GM18907 (cell line): ENCODE measurements around the gene MOCOS.

ENCODE experiments used
- ATAC-seq: cut with Tn5 transposase; IDR thresholded peaks from one replicate; pipeline ENCODE4 v1.9.1; 2021; ENCODE audit warnings: mild to moderate bottlenecking, moderate library complexity; ENCODE audit not compliant: unreplicated experiment

Gene MOCOS

GRCh38 chr18:36299015-36299414 lies 111.7 kb downstream of the MOCOS start:
- no peak for ATAC-seq

- no peak for ATAC-seq
These were observed 112.9 kb downstream of the MOCOS start for GRCh38 chr18:36300211-36300610.

GRCh38 chr18:36301884-36302283 lies 114.6 kb downstream of the MOCOS start:
- no peak for ATAC-seq

- ATAC-seq: no peak
These were observed 115.4 kb downstream of the MOCOS start for GRCh38 chr18:36302676-36303075.

GRCh38 chr18:36303211-36303844 lies 116.0 kb downstream of the MOCOS start:
- no peak for ATAC-seq

- ATAC-seq: no peak
These were observed 117.4 kb downstream of the MOCOS start for GRCh38 chr18:36304723-36305122.

DNA sequence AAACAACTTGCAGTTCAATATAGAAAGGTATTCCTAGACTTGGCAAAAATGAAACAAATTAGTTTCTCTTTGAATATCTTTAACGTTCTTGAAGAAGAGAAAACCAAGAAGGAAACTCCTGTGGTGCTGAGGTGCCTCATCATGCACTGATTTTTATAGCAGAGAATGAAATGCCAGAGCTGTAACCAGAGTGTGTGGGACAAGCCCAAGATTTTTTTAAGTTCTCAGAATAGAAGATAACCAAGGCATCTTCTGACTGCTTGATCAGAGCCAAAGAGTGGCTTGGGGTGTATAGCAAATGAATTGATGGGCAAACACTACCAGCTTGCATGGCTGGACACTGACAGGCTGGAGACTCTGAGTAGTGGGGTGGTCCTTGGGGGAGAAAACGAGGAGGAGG lies 118.1 kb downstream of the MOCOS start:
- no peak for ATAC-seq

DNA sequence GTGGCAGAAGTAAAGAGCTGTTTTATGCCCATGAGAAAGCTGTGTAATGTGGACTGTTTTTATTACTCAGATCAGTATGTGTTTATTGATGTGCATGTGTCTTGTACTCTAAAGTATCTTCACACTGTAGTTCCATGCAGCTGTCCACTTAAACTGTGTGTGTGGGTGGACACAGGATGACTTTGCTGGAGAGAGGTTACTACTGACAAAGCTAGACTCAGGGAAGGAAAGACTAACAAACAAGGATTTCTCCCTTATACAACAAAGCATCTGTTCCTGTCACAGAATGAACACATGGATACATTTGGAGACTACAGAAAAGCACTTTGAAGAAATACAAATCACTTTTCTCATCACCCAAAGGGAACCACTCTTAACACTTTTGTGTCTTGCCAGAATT lies 120.2 kb downstream of the MOCOS start:
- ATAC-seq: no peak

DNA sequence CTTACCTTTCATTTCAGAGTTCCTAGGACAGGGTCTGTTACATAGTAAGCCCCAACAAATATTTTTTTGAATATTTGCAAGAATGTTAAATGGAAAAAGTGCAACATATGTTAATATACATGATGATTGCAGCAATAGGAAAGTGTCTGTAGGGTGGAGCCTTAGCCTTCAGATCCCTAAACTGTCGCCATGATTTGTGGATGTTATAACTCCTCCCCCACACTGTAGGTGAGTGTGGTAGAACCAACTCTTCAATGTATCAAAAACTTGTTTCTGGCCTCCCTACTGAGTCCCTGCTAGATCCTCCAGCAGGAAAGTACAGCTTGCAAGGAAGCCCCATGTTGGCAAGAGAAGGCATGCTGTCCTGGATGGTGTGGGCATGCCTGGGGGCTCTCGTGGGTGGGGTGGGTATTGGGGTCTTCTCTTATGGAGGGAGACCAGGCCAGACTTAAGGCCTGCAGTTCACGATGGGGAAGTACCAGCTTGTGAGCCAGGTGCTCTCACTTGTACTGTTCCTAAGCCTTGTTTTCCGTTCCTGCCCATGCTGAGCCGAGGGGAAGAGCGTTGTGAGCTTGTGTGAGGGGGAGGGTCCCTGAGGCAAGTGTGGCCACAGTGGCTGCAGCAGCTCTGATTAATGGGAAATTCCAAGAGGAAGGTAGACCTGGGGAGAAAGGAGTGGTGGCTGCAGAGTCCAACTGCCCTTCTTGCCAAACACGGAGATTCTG lies 121.6 kb downstream of the MOCOS start:
- ATAC-seq: no peak

DNA sequence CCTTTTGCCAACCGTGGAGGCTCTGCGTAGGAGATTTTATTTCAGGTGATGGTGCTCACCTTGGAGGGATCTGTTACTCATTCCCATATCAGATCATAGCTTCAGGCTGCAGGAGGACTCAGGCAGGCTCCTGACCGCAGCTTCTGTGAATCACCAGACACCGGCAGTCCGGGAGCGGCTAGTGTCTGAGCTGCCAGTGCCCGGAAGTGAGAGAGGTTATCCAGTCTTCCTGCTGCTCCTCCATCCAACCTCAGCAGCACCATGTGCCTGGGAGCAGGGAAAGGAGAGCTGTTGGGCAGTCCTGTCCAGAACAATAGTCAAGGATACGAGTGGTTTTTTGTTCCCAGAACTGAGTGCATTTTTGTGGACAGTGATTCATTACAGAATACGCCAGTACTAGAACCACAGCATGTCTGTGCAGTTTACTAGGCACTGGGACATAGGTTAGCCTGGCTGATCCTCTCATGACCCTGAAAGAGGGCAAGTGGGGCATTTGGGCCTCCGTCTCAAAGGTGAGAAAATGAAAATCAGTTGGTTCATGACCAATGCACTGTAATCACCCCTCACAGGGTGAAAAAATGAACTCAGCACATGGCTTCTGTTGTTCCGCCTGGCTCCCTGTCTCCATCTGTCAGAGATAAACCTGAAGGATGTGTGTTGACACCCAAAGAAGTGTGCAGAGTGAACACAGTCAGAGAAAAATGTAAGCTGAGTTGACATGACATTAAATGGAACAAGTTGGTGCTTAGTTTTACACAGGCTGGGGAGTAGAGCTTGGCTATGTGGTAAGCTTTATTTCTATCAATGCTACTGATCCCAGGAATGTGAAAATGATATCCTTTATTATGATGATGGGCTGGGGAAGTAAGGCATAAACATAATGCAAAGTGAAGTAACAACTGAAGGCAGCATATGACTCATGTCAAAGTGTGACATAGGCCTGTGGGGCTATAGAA lies 122.4 kb downstream of the MOCOS start:
- no peak for ATAC-seq

- no peak for ATAC-seq
These were observed 123.8 kb downstream of the MOCOS start for GRCh38 chr18:36311026-36311570.

DNA sequence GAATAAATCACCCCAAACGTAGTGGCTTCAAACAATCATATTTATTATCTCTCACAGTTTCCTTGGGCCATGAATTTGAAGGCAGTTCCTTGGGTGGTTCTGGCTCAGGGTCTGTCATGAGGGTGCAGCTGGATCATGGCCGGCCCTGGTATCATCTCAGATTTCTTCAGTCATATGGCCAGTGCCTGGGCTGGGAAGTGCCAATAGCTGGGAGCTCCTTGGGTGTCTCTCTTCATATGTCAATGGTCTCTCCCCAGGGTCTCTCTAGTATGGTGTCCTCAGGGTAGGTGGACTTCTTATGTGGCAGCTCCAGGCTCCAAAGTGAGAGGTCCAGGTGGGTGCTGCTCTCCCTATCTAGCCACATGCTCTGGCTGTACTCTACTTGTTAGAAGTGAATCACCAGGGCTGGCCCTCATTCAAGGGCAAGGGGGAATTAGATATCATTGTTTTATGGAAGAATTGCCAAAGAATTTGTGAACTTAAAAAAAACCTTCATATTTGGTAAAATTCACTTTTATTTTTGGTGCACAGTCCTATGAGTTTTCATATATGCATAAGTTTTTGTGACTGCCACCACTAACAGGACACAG lies 125.6 kb downstream of the MOCOS start:
- ATAC-seq: no peak

- ATAC-seq: no peak
These were observed 126.8 kb downstream of the MOCOS start for GRCh38 chr18:36314098-36314497.

DNA sequence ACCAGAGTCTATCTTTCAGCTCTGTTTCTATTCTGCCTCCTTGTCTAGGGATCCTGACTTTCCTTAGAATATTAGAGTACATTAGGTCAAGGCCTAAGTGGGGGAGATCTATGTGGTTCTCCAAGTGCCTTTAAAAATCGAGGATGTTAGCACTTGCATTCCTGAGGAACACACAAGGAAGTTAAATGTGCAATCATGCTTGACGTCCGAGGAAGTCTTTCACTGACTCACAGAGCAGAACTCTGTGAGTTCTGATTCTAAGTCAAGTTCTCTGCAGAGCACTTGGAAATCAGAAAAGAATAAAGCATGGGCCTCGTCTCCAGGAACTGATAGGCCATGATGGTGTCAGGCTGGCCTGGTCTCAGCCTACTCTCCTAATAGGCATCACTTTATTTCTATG lies 127.5 kb downstream of the MOCOS start:
- ATAC-seq: no peak

GRCh38 chr18:36315736-36316135 lies 128.4 kb downstream of the MOCOS start:
- no peak for ATAC-seq

- ATAC-seq: no peak
These were observed 128.9 kb downstream of the MOCOS start for GRCh38 chr18:36316246-36316645.
